Right ventricle myocardium inferior (tissue), 1 donor: ENCODE measurements around the gene RBMY1A1. TPM values are rescaled to one million over a fixed set of nuclear protein-coding genes. Genes with fewer than 3 reads are reported as not detected.
"Not testable (repeated sequence)": the region's sequence is repeated elsewhere in the genome, so short reads cannot be mapped to it uniquely, and the experiment has no call there.

Experiments used
- ATAC-seq: fragments of 200-7000 bp; cut with Tn5 transposase; one replicate; pipeline ENCODE4 v1.9.1; 2020; ENCODE audit warnings: mild to moderate bottlenecking, moderate library complexity
- DNase-seq: peaks from one replicate; pipeline ENCODE4 v3.0.0; 2021; ENCODE audit errors: missing footprints
- intact Hi-C: fragments of 100-400 bp; cut with DNase I; formaldehyde crosslinking; loops from one replicate; pipeline ENCODE4 v1.11.0; 2022
- long read RNA-seq: library from polyadenylated mRNA; unstranded; transcript quantifications from one replicate; pipeline ENCODE4 v2.0.0, GENCODE V29; 2021
- total RNA-seq: library from RNA; stranded (reverse); fragmentation: NEBNext Ultra II Directional; extraction: Animal tissue kit (Norgen Biotek cat#: 25700); gene quantifications from one replicate; pipeline ENCODE4 v1.2.1, GENCODE V29; 2021
- donor health status: DM: no; HTN: yes; CAD: no; lungs with severe emphysema.

The RBMY1A1 gene
- not detected for total RNA-seq
- long read RNA-seq: 0 reads

GRCh38 chrY:21534579-21534978 is at the start of gene RBMY1A1:
Gene RBMY1A1, plus strand, starts transcription at chrY:21534879. Its CDS starts 2,013 bp downstream, at chrY:21536892.
- ATAC-seq, intact Hi-C loops, DNase-seq: not testable (repeated sequence)

- intact Hi-C loops, ATAC-seq, DNase-seq: not testable (repeated sequence)
Measured at GRCh38 chrY:21511038-21511437, 23.6 kb upstream of the RBMY1A1 start, which contains the start of gene RBMY1B. Gene RBMY1B, plus strand, starts transcription at chrY:21511338. Its CDS starts 2,013 bp downstream, at chrY:21513351.

GRCh38 chrY:21559316-21559984 is 24.8 kb downstream of the RBMY1A1 start:
- ATAC-seq, intact Hi-C loops, DNase-seq: not testable (repeated sequence)

GRCh38 chrY:21585449-21585848 is 50.8 kb downstream of the RBMY1A1 start:
- DNase-seq (no peak), ATAC-seq (no peak)
- intact Hi-C loops: no loop called here

GRCh38 chrY:21586454-21586853 is 51.8 kb downstream of the RBMY1A1 start:
- DNase-seq, intact Hi-C loops: not testable (repeated sequence)
- peak; percentile 65 for ATAC-seq

GRCh38 chrY:21592059-21592458 is 57.4 kb downstream of the RBMY1A1 start:
- ATAC-seq (no peak), DNase-seq (no peak)
- intact Hi-C loops: no loop called here

GRCh38 chrY:21596287-21596686 is 61.6 kb downstream of the RBMY1A1 start:
- intact Hi-C loops, DNase-seq, ATAC-seq: not testable (repeated sequence)

Other genes with a start within 250 kb of the RBMY1A1 start
- not detected for gene RBMY1B, start 23.5 kb upstream of the RBMY1A1 start, total RNA-seq